HFFc6 (cell line): Measurements from ENCODE around the gene TPX2. TPM values are rescaled to one million over a fixed set of nuclear protein-coding genes. Genes with fewer than 3 reads are reported as not detected.

Experiments
- DNase-seq: peaks from one replicate; pipeline ENCODE4 v3.0.0-alpha.2; 2018
- H3K27ac Mint-ChIP-seq: 2 replicates; pipeline ENCODE4 v1.8.0; 2020; ENCODE audit warnings: mild to moderate bottlenecking, mixed read lengths
- H3K27me3 Mint-ChIP-seq: 2 replicates; pipeline ENCODE4 v1.8.0; 2021; ENCODE audit warnings: mild to moderate bottlenecking, moderate library complexity, mixed read lengths; ENCODE audit not compliant: insufficient read depth
- H3K36me3 Mint-ChIP-seq: 2 replicates; pipeline ENCODE4 v1.8.0; 2021; ENCODE audit warnings: low read depth, mixed read lengths
- H3K4me1 Mint-ChIP-seq: 2 replicates; pipeline ENCODE4 v1.8.0; 2020; ENCODE audit warnings: low read depth, mixed read lengths
- H3K4me3 Mint-ChIP-seq: 2 replicates; pipeline ENCODE4 v1.8.0; 2020; ENCODE audit warnings: mild to moderate bottlenecking, moderate library complexity, mixed read lengths
- H3K9me3 Mint-ChIP-seq: 2 replicates; pipeline ENCODE4 v1.8.0; 2020; ENCODE audit warnings: mild to moderate bottlenecking, mixed read lengths
- total RNA-seq, 6 experiments: library from RNA; stranded (reverse); fragmentation: NEBNext Ultra II Directional; extraction: Animal tissue kit (Norgen Biotek cat#: 25700); gene quantifications; 2 replicates in 1 of 6; 3 replicates in 5 of 6; pipeline ENCODE4 v1.2.3, GENCODE V29; 2021
- TF ChIP-seq, protein P1 (sequence below): fragments of 200-600 bp; sonication (generic); IDR thresholded peaks from 2 replicates; pipeline ENCODE4 v1.5.0; 2021; ENCODE audit warnings: antibody characterized with exemption, mild to moderate bottlenecking

TPX2 gene
- total RNA-seq, 6 experiments from 2014 or later: 51.0 to 117 (median 107) TPM

DNA sequence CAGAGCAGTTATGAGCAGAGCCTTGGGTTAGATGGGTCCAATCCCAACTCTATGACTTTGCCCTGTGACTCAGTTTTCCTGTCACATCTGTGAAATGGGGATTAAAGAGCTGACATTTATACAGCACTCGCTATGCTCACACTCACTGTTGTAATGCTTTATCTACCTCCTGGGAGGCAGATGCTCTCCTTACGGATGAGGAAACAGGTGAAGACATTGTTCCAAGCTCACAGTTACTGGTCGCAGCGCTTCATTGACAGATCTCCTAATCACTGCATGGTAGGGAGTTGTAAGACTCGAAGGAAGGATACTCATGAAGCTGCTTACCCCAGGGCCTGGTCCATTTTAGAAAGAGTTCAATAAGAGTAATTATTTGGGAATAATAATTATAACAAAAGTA lies 77.1 kb downstream of the TPX2 start:
- Mint-ChIP-seq H3K27me3 (peaks cover 1% of the 10 kb centered on the region; the same call in 1 of the 2 replicates), H3K4me1 (peaks cover 25% of the 10 kb centered on the region), H3K4me3 (no peak overlapping the region), H3K36me3 (no peaks in the 10 kb centered on the region), H3K27ac (no peak overlapping the region), H3K9me3 (no peaks in the 10 kb centered on the region)
- no peak for DNase-seq
- TF ChIP-seq, protein P1, sequence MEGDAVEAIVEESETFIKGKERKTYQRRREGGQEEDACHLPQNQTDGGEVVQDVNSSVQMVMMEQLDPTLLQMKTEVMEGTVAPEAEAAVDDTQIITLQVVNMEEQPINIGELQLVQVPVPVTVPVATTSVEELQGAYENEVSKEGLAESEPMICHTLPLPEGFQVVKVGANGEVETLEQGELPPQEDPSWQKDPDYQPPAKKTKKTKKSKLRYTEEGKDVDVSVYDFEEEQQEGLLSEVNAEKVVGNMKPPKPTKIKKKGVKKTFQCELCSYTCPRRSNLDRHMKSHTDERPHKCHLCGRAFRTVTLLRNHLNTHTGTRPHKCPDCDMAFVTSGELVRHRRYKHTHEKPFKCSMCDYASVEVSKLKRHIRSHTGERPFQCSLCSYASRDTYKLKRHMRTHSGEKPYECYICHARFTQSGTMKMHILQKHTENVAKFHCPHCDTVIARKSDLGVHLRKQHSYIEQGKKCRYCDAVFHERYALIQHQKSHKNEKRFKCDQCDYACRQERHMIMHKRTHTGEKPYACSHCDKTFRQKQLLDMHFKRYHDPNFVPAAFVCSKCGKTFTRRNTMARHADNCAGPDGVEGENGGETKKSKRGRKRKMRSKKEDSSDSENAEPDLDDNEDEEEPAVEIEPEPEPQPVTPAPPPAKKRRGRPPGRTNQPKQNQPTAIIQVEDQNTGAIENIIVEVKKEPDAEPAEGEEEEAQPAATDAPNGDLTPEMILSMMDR: no peak

DNA sequence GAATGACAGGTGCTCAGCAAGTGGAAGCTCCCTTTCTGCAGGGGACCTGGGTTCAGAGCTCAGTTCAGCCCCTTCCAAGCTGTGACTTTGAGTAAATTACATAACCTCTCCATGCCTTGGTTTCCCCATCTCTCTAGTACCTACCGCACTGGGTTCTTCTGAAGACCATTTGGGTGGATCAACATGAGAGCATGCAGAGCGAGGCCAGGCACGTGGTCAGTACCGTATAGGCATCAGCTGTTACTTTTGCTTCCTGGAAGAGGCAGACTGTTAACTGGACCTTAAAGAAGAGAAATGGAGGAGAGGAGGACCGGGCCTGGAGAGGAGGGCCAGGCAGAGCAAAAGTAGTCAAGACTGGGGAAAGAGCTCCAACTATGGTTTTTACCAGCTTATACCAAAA lies 78.4 kb downstream of the TPX2 start:
- no peaks in the 10 kb centered on the region for H3K9me3 Mint-ChIP-seq
- H3K4me1 Mint-ChIP-seq: peaks cover 13% of the 10 kb centered on the region
- H3K27me3 Mint-ChIP-seq: peaks cover 1% of the 10 kb centered on the region; the same call in 1 of the 2 replicates
- no peak overlapping the region for H3K4me3 Mint-ChIP-seq
- H3K36me3 Mint-ChIP-seq: no peaks in the 10 kb centered on the region
- TF ChIP-seq, protein P1: no peak
- H3K27ac Mint-ChIP-seq: no peak overlapping the region
- DNase-seq: no peak

DNA sequence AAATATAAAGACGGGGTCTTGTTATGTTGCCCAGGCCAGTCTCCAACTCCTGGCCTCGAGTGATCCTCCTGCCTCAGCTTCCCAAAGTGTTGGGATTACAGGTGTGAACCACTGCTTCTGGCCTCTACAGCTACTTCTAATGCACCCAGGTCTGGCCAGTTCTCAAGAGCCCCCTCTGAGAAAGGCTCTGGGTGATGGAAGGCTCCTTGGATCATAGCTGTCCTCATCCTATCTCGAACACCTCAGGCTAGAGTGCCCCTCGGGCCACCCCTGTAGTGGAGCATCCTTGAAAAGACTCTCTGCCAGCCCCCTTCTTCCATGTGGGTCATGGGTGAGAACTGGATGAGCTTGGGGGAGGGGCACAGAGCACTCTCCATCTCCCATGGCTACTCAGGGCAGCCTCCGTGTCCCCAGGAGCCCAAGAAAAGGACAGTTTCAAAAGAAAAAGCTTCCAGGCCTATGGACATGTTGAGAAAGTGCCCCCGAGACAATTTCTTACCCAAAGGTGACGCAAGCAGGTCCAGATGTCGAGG lies 79.4 kb downstream of the TPX2 start:
- TF ChIP-seq, protein P1: no peak
- no peak overlapping the region for H3K27ac Mint-ChIP-seq
- peaks cover 1% of the 10 kb centered on the region; the same call in 1 of the 2 replicates for H3K27me3 Mint-ChIP-seq
- H3K4me3 Mint-ChIP-seq: no peak overlapping the region
- DNase-seq: no peak
- H3K4me1 Mint-ChIP-seq: peaks cover 6% of the 10 kb centered on the region; the same call in 1 of the 2 replicates
- H3K36me3 Mint-ChIP-seq: no peaks in the 10 kb centered on the region
- H3K9me3 Mint-ChIP-seq: no peaks in the 10 kb centered on the region

DNA sequence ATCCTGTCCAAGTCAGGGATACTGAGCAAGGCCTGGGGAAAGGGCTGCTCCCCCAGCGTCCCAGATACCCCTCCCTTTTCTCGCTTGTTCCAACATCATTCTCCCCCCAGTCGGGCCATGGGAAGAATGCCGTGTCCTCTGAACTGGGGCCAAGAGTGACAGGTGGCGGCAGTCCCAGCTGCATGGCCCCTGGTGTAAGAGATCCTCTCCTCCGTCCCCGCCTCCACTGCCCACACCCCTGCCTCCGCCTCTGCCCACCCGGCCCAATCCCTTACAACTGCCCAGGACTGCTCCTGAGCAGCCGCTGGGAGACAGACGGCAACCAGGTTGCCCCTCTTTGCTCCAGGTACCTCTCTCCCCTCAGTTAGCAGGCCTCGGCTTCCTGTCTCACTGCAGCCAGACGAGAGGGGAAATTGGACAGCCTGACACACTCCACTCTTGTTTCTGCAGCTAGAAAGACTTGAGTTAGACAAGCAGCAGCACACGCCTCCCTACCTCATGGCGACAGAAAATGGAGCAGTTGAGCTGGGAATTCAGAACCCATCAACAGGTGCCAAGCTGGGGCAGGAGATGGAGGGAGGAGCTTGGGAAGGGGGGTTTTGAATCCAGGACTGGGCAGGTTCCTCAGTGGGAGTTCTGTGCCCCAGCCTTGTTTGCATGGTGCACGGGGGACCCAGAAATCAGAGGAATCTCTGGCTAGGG lies 80.1 kb downstream of the TPX2 start, which contains the start of gene MYLK2:
Gene MYLK2, plus strand, starts transcription at position 274 of the 702 bp plus-strand sequence. Its CDS starts 225 bp downstream, at position 499.
- Mint-ChIP-seq H3K4me3 (no peak within 1 kb of the TSS), H3K9me3 (no peaks in the 10 kb centered on the region), H3K36me3 (no peaks in the 10 kb centered on the region), H3K4me1 (peaks cover 13% of the 10 kb centered on the region), H3K27ac (no peak within 1 kb of the TSS), H3K27me3 (peaks cover 1% of the 10 kb centered on the region; the same call in 1 of the 2 replicates)
- TF ChIP-seq, protein P1: no peak
- DNase-seq: no peak

DNA sequence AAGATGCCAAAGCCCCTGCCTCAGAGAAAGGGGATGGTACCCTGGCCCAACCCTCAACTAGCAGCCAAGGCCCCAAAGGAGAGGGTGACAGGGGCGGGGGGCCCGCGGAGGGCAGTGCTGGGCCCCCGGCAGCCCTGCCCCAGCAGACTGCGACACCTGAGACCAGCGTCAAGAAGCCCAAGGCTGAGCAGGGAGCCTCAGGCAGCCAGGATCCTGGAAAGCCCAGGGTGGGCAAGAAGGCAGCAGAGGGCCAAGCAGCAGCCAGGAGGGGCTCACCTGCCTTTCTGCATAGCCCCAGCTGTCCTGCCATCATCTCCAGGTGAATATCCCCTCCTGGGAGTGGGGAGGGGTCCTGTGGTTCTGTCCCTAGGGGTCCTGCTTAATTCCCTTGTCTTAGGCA lies 81.1 kb downstream of the TPX2 start:
- no peak for DNase-seq
- Mint-ChIP-seq H3K27me3 (peaks cover 1% of the 10 kb centered on the region; the same call in 1 of the 2 replicates), H3K4me1 (peaks cover 10% of the 10 kb centered on the region), H3K9me3 (no peaks in the 10 kb centered on the region), H3K27ac (no peak overlapping the region), H3K36me3 (no peaks in the 10 kb centered on the region), H3K4me3 (no peak overlapping the region)
- TF ChIP-seq, protein P1: no peak
